Fibroblast of lung (primary cell): ENCODE results near the gene FSTL5. TPM values are rescaled to one million over a fixed set of nuclear protein-coding genes. Genes with fewer than 3 reads are reported as not detected.
A peak's percentile ranks its signal among the peaks of the same experiment; 100 is the strongest.

ENCODE experiments used
- DNase-seq, 2 donors: peaks; one replicate each; pipeline versions ENCODE4 v3.0.0 to v3.0.0-alpha.2; 2010; ENCODE audit warnings: low read depth in 2 of 2
- H2AFZ ChIP-seq: 2 replicates; pipeline ENCODE4 v1.5.1; 2012; ENCODE audit warnings: low read length, control low read depth, inconsistent platforms
- H3K27ac ChIP-seq: 2 replicates; pipeline ENCODE4 v1.5.1; 2011; ENCODE audit warnings: low read length, control low read depth; ENCODE audit not compliant: insufficient read depth
- H3K27me3 ChIP-seq: 2 replicates; pipeline ENCODE4 v1.5.1; 2011; ENCODE audit warnings: mild to moderate bottlenecking, low read length; ENCODE audit not compliant: control insufficient read depth, insufficient read depth
- H3K36me3 ChIP-seq: 2 replicates; pipeline ENCODE4 v1.5.1; 2011; ENCODE audit warnings: low read length; ENCODE audit not compliant: control insufficient read depth, insufficient read depth
- H3K4me1 ChIP-seq: 2 replicates; pipeline ENCODE4 v1.5.1; 2011; ENCODE audit warnings: low read length; ENCODE audit not compliant: control insufficient read depth, insufficient read depth; ENCODE audit errors: extremely low read depth
- H3K4me2 ChIP-seq: 2 replicates; pipeline ENCODE4 v1.5.1; 2011; ENCODE audit warnings: low read length, control low read depth; ENCODE audit not compliant: insufficient read depth; ENCODE audit errors: extremely low read depth
- H3K4me3 ChIP-seq, 4 experiments: fragments of 200-600 bp in 1 of 4; sonication (generic) in 1 of 4; replicated peaks in 1 of 4; 2 replicates each; pipeline ENCODE4 v1.5.1; 2011 to 2016; ENCODE audit warnings: low read length in 4 of 4, low read depth in 3 of 4, mild to moderate bottlenecking in 3 of 4, control low read depth in 2 of 4, inconsistent platforms in 1 of 4, mixed read lengths in 1 of 4; ENCODE audit not compliant: insufficient read depth in 1 of 4; ENCODE audit errors: control extremely low read depth in 1 of 4
- H3K79me2 ChIP-seq: 2 replicates; pipeline ENCODE4 v1.5.1; 2012; ENCODE audit warnings: mild to moderate bottlenecking, low read length, inconsistent platforms; ENCODE audit not compliant: control insufficient read depth, insufficient read depth
- H3K9ac ChIP-seq: 2 replicates; pipeline ENCODE4 v1.5.1; 2011; ENCODE audit warnings: mild to moderate bottlenecking, low read length, control low read depth; ENCODE audit not compliant: insufficient read depth
- H3K9me3 ChIP-seq: 2 replicates; pipeline ENCODE4 v1.5.1; 2012; ENCODE audit warnings: low read depth, low read length; ENCODE audit not compliant: control insufficient read depth, insufficient read depth
- H4K20me1 ChIP-seq: 2 replicates; pipeline ENCODE4 v1.5.1; 2011; ENCODE audit warnings: low read length; ENCODE audit not compliant: control insufficient read depth, insufficient read depth; ENCODE audit errors: extremely low read depth
- CTCF ChIP-seq, 2 donors: IDR thresholded peaks in 1 of 2; conservative IDR thresholded peaks in 1 of 2; 1 replicate in 1 of 2; 2 replicates in 1 of 2; pipeline ENCODE4 v1.5.1; 2011 to 2012; ENCODE audit warnings: low read length in 2 of 2, control low read depth in 1 of 2, inconsistent platforms in 1 of 2, low read depth in 1 of 2, mild to moderate bottlenecking in 1 of 2
- EZH2 ChIP-seq: IDR thresholded peaks from 2 replicates; pipeline ENCODE4 v1.5.1; 2012; ENCODE audit warnings: low read length, control low read depth, mild to moderate bottlenecking; ENCODE audit errors: missing control alignments
- polyA plus RNA-seq, 2 donors: library from polyadenylated mRNA; depleted of rRNA in 1 of 2; stranded (reverse) in 1 of 2; unstranded in 1 of 2; fragments of >200 nt; gene quantifications; 2 replicates each; pipeline ENCODE4 v1.2.1, GENCODE V29; 2011 to 2012; ENCODE audit warnings: missing spikeins in 1 of 2
- total RNA-seq: library from RNA; depleted of rRNA; stranded (reverse); fragments of >200 nt; gene quantifications from 2 replicates; pipeline ENCODE4 v1.2.1, GENCODE V29; 2014

FSTL5 gene
- total and polyA plus RNA-seq, 2 donors (not counting 1 experiment from before 2014, with no cell fraction given), result 0.11 to 0.33 TPM

GRCh38 chr4:161530710-161531109 lies 633.1 kb downstream of the FSTL5 start:
- no peaks in the 10 kb centered on the region for H3K9me3 ChIP-seq
- H4K20me1 ChIP-seq, result no peaks in the 10 kb centered on the region
- H3K27ac ChIP-seq, result no peak overlapping the region
- no peak for TF ChIP-seq EZH2
- TF ChIP-seq CTCF (conservative IDR thresholded peaks at IDR 0.05 in 1 of 2, IDR thresholded peaks at IDR 0.05 in 1 of 2; ENCODE audit: low read depth in 1 of 2, low read length in 2 of 2), result no peak
- no peaks in the 10 kb centered on the region for H3K36me3 ChIP-seq
- no peak overlapping the region for H3K4me3 ChIP-seq
- H2AFZ ChIP-seq, result no peak overlapping the region
- H3K4me2 ChIP-seq, result no peak overlapping the region
- H3K9ac ChIP-seq, result no peak overlapping the region
- H3K27me3 ChIP-seq, result no peaks in the 10 kb centered on the region
- H3K4me1 ChIP-seq, result no peaks in the 10 kb centered on the region
- no peak for DNase-seq
- H3K79me2 ChIP-seq, result no peaks in the 10 kb centered on the region

GRCh38 chr4:161525121-161525520 lies 638.7 kb downstream of the FSTL5 start:
- no peak for DNase-seq
- Histone ChIP-seq H3K4me1 (no peaks in the 10 kb centered on the region), H3K9ac (no peak overlapping the region), H3K4me3 (no peak overlapping the region), H2AFZ (no peak overlapping the region), H3K79me2 (no peaks in the 10 kb centered on the region), H3K27me3 (no peaks in the 10 kb centered on the region), H3K9me3 (no peaks in the 10 kb centered on the region), H3K27ac (no peak overlapping the region), H3K36me3 (no peaks in the 10 kb centered on the region), H4K20me1 (no peaks in the 10 kb centered on the region), H3K4me2 (no peak overlapping the region)
- no peak for TF ChIP-seq EZH2
- TF ChIP-seq CTCF (conservative IDR thresholded peaks at IDR 0.05 in 1 of 2, IDR thresholded peaks at IDR 0.05 in 1 of 2; ENCODE audit: low read depth in 1 of 2, low read length in 2 of 2), result no peak

- Histone ChIP-seq H3K4me2 (no peak overlapping the region), H2AFZ (no peak overlapping the region), H3K4me3 (no peak overlapping the region), H4K20me1 (no peaks in the 10 kb centered on the region), H3K9me3 (no peaks in the 10 kb centered on the region), H3K9ac (no peak overlapping the region), H3K27me3 (no peaks in the 10 kb centered on the region), H3K36me3 (no peaks in the 10 kb centered on the region), H3K79me2 (no peaks in the 10 kb centered on the region), H3K4me1 (no peaks in the 10 kb centered on the region), H3K27ac (no peak overlapping the region)
- TF ChIP-seq EZH2 (no peak), CTCF (conservative IDR thresholded peaks at IDR 0.05 in 1 of 2, IDR thresholded peaks at IDR 0.05 in 1 of 2; ENCODE audit: low read depth in 1 of 2, low read length in 2 of 2) (no peak)
- peak; percentile 12 to 20 for DNase-seq
Observed at GRCh38 chr4:161522031-161522430, 641.8 kb downstream of the FSTL5 start.
